Muscle layer of duodenum (tissue), 2 donors: Measurements from ENCODE around the gene GALNT9.
"Not testable (repeated sequence)": the region's sequence is repeated elsewhere in the genome, so short reads cannot be mapped to it uniquely, and the experiment has no call there.

ENCODE experiments used
- H3K27ac ChIP-seq: one replicate; pipeline ENCODE4 v1.7.0; 2013; ENCODE audit warnings: mild to moderate bottlenecking, low read length
- H3K27me3 ChIP-seq: one replicate; pipeline ENCODE4 v1.7.0; 2013; ENCODE audit warnings: low read depth, mild to moderate bottlenecking, control low read depth, low read length
- H3K36me3 ChIP-seq, 2 donors: one replicate each; pipeline ENCODE4 v1.7.0; 2013; ENCODE audit warnings: low read length in 2 of 2, control low read depth in 1 of 2, mild to moderate bottlenecking in 1 of 2; ENCODE audit not compliant: insufficient read depth in 2 of 2, control insufficient read depth in 1 of 2
- H3K4me1 ChIP-seq, 2 donors: one replicate each; pipeline ENCODE4 v1.7.0; 2013; ENCODE audit warnings: low read length in 2 of 2, mild to moderate bottlenecking in 2 of 2, control low read depth in 1 of 2, moderate library complexity in 1 of 2; ENCODE audit not compliant: insufficient read depth in 2 of 2, control insufficient read depth in 1 of 2
- H3K4me3 ChIP-seq, 2 donors: one replicate each; pipeline ENCODE4 v1.7.0; 2013; ENCODE audit warnings: low read length in 2 of 2, low read depth in 1 of 2, mild to moderate bottlenecking in 1 of 2
- H3K9me3 ChIP-seq, 2 donors: one replicate each; pipeline ENCODE4 v1.7.0; 2013; ENCODE audit warnings: low read length in 2 of 2, control low read depth in 1 of 2, mild to moderate bottlenecking in 1 of 2; ENCODE audit not compliant: control insufficient read depth in 1 of 2
- donor health status: healthy.

GALNT9 gene

GRCh38 chr12:132243171-132243570, 86.2 kb downstream of the GALNT9 start:
- not testable (repeated sequence) for H3K4me1 ChIP-seq, H3K27ac ChIP-seq, H3K27me3 ChIP-seq, H3K36me3 ChIP-seq, H3K9me3 ChIP-seq, H3K4me3 ChIP-seq

GRCh38 chr12:132240669-132241007, 88.8 kb downstream of the GALNT9 start:
- H3K27ac ChIP-seq, H3K4me3 ChIP-seq, H3K36me3 ChIP-seq, H3K9me3 ChIP-seq, H3K27me3 ChIP-seq, H3K4me1 ChIP-seq: not testable (repeated sequence)

GRCh38 chr12:132239796-132240668, 89.4 kb downstream of the GALNT9 start:
- H3K27me3 ChIP-seq: no peaks in the 10 kb centered on the region
- H3K27ac ChIP-seq: no peak overlapping the region
- H3K4me1 ChIP-seq: no peaks in the 10 kb centered on the region
- no peaks in the 10 kb centered on the region for H3K36me3 ChIP-seq
- no peak overlapping the region for H3K4me3 ChIP-seq
- H3K9me3 ChIP-seq: no peaks in the 10 kb centered on the region

- Histone ChIP-seq H3K27ac (no peak overlapping the region), H3K27me3 (no peaks in the 10 kb centered on the region), H3K4me1 (no peaks in the 10 kb centered on the region), H3K9me3 (no peaks in the 10 kb centered on the region), H3K4me3 (no peak overlapping the region), H3K36me3 (no peaks in the 10 kb centered on the region)
Observed at GRCh38 chr12:132239392-132239791, 90.0 kb downstream of the GALNT9 start.

- Histone ChIP-seq H3K9me3 (no peaks in the 10 kb centered on the region), H3K36me3 (no peaks in the 10 kb centered on the region), H3K4me1 (no peaks in the 10 kb centered on the region), H3K4me3 (no peak overlapping the region), H3K27ac (no peak overlapping the region), H3K27me3 (no peaks in the 10 kb centered on the region)
Observed at GRCh38 chr12:132238884-132239283, 90.5 kb downstream of the GALNT9 start.

GRCh38 chr12:132238488-132238854, 90.9 kb downstream of the GALNT9 start:
- Histone ChIP-seq H3K4me1 (no peaks in the 10 kb centered on the region), H3K27ac (no peak overlapping the region), H3K9me3 (no peaks in the 10 kb centered on the region), H3K4me3 (no peak overlapping the region), H3K27me3 (no peaks in the 10 kb centered on the region), H3K36me3 (no peaks in the 10 kb centered on the region)

- Histone ChIP-seq H3K9me3 (no peaks in the 10 kb centered on the region), H3K27me3 (no peaks in the 10 kb centered on the region), H3K4me3 (no peak overlapping the region), H3K4me1 (no peaks in the 10 kb centered on the region), H3K27ac (no peak overlapping the region), H3K36me3 (no peaks in the 10 kb centered on the region)
Observed at GRCh38 chr12:132237772-132238487, 91.5 kb downstream of the GALNT9 start.

GRCh38 chr12:132236930-132237771, 92.2 kb downstream of the GALNT9 start:
- Histone ChIP-seq H3K4me3 (no peak overlapping the region), H3K27ac (no peak overlapping the region), H3K36me3 (no peaks in the 10 kb centered on the region), H3K9me3 (no peaks in the 10 kb centered on the region), H3K4me1 (no peaks in the 10 kb centered on the region), H3K27me3 (no peaks in the 10 kb centered on the region)

GRCh38 chr12:132236129-132236929, 93.1 kb downstream of the GALNT9 start:
- Histone ChIP-seq H3K9me3 (no peaks in the 10 kb centered on the region), H3K27ac (no peak overlapping the region), H3K36me3 (no peaks in the 10 kb centered on the region), H3K27me3 (no peaks in the 10 kb centered on the region), H3K4me1 (no peaks in the 10 kb centered on the region), H3K4me3 (no peak overlapping the region)

GRCh38 chr12:132235116-132235820, 94.1 kb downstream of the GALNT9 start:
- Histone ChIP-seq H3K4me1 (no peaks in the 10 kb centered on the region), H3K9me3 (no peaks in the 10 kb centered on the region), H3K36me3 (no peaks in the 10 kb centered on the region), H3K27me3 (no peaks in the 10 kb centered on the region), H3K27ac (no peak overlapping the region), H3K4me3 (no peak overlapping the region)
